Upper lobe of left lung (tissue), 4 donors: Measurements from ENCODE around the gene SORCS1.

ENCODE experiments used
- POLR2A ChIP-seq, 4 donors: fragments of 450-650 bp; IDR thresholded peaks; one replicate each; pipeline ENCODE4 v1.5.1; 2016 to 2017; ENCODE audit warnings: antibody characterized with exemption in 4 of 4, mild to moderate bottlenecking in 2 of 4
- TF ChIP-seq, protein P1 (sequence below), 6 experiments: fragments of 450-650 bp in 4 of 6; fragments of 200-600 bp in 2 of 6; sonication (generic) in 2 of 6; IDR thresholded peaks; one replicate each; pipeline ENCODE4 v1.5.1; 2016 to 2019; ENCODE audit warnings: antibody characterized with exemption in 6 of 6

DNA sequence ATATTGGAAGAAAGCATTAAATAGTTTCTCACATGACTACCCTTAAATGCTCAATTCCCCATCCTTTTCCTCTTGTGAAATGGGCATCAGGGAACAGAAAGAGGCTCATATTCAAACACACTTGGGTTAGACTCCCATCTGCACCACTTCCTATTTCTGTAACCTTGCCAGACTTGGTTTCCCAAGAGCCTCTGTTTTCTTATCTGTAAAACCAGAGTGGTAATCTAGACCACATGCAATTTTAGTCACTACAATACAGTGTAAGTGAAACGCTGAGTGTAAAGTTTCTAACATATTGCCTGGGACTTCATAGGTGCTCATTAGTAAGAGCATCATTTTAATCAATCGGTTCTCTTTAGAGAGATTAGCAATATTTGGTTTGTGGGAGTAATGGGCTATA, 136.3 kb downstream of the SORCS1 start:
- no peak for TF ChIP-seq POLR2A (IDR thresholded peaks at IDR 0.05)
- TF ChIP-seq, protein P1, sequence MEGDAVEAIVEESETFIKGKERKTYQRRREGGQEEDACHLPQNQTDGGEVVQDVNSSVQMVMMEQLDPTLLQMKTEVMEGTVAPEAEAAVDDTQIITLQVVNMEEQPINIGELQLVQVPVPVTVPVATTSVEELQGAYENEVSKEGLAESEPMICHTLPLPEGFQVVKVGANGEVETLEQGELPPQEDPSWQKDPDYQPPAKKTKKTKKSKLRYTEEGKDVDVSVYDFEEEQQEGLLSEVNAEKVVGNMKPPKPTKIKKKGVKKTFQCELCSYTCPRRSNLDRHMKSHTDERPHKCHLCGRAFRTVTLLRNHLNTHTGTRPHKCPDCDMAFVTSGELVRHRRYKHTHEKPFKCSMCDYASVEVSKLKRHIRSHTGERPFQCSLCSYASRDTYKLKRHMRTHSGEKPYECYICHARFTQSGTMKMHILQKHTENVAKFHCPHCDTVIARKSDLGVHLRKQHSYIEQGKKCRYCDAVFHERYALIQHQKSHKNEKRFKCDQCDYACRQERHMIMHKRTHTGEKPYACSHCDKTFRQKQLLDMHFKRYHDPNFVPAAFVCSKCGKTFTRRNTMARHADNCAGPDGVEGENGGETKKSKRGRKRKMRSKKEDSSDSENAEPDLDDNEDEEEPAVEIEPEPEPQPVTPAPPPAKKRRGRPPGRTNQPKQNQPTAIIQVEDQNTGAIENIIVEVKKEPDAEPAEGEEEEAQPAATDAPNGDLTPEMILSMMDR (IDR thresholded peaks at IDR 0.05), result no peak
